ENCODE results near the gene EPC1. TPM values are rescaled to one million over a fixed set of nuclear protein-coding genes. Genes with fewer than 3 reads are reported as not detected.

Gene EPC1
- total and polyA plus RNA-seq, 2 donors (not counting 1 experiment from before 2014, with no cell fraction given), result 22.7 to 28.1 TPM

- H3K27me3 ChIP-seq (ENCODE audit: control insufficient read depth, insufficient read depth, low read length), result no peaks in the 10 kb centered on the region
- H3K9me3 ChIP-seq (ENCODE audit: control insufficient read depth, insufficient read depth, low read depth, low read length), result no peaks in the 10 kb centered on the region
- H3K9ac ChIP-seq (ENCODE audit: insufficient read depth, low read length), result no peak overlapping the region
- H3K36me3 ChIP-seq (ENCODE audit: control insufficient read depth, insufficient read depth, low read length), result peaks cover 4% of the 10 kb centered on the region
- H3K4me3 ChIP-seq (replicated peaks in 1 of 4; ENCODE audit: control extremely low read depth in 1 of 4, insufficient read depth in 1 of 4, low read depth in 3 of 4, low read length in 4 of 4), result no peak overlapping the region
- no peak overlapping the region for H3K4me2 ChIP-seq (ENCODE audit: extremely low read depth, insufficient read depth, low read length)
- H3K27ac ChIP-seq (ENCODE audit: insufficient read depth, low read length), result no peak overlapping the region
- no peaks in the 10 kb centered on the region for H3K4me1 ChIP-seq (ENCODE audit: control insufficient read depth, extremely low read depth, insufficient read depth, low read length)
- DNase-seq (ENCODE audit: low read depth in 2 of 2), result no peak
- H2AFZ ChIP-seq (ENCODE audit: low read length), result no peak overlapping the region
- H3K79me2 ChIP-seq (ENCODE audit: control insufficient read depth, insufficient read depth, low read length), result no peaks in the 10 kb centered on the region
- H4K20me1 ChIP-seq (ENCODE audit: control insufficient read depth, extremely low read depth, insufficient read depth, low read length), result no peaks in the 10 kb centered on the region
- TF ChIP-seq EZH2 (IDR thresholded peaks at IDR 0.05; ENCODE audit: low read length, missing control alignments) (no peak), CTCF (conservative IDR thresholded peaks at IDR 0.05 in 1 of 2, IDR thresholded peaks at IDR 0.05 in 1 of 2; ENCODE audit: low read depth in 1 of 2, low read length in 2 of 2) (no peak)
Measured at GRCh38 chr10:32269343-32270100, 77.4 kb downstream of the EPC1 start.

- Histone ChIP-seq H3K36me3 (ENCODE audit: control insufficient read depth, insufficient read depth, low read length) (peaks cover 4% of the 10 kb centered on the region), H3K9me3 (ENCODE audit: control insufficient read depth, insufficient read depth, low read depth, low read length) (no peaks in the 10 kb centered on the region), H3K9ac (ENCODE audit: insufficient read depth, low read length) (no peak overlapping the region), H3K4me2 (ENCODE audit: extremely low read depth, insufficient read depth, low read length) (no peak overlapping the region), H3K4me1 (ENCODE audit: control insufficient read depth, extremely low read depth, insufficient read depth, low read length) (no peaks in the 10 kb centered on the region), H4K20me1 (ENCODE audit: control insufficient read depth, extremely low read depth, insufficient read depth, low read length) (no peaks in the 10 kb centered on the region), H2AFZ (ENCODE audit: low read length) (no peak overlapping the region), H3K4me3 (replicated peaks in 1 of 4; ENCODE audit: control extremely low read depth in 1 of 4, insufficient read depth in 1 of 4, low read depth in 3 of 4, low read length in 4 of 4) (no peak overlapping the region), H3K27ac (ENCODE audit: insufficient read depth, low read length) (no peak overlapping the region), H3K27me3 (ENCODE audit: control insufficient read depth, insufficient read depth, low read length) (no peaks in the 10 kb centered on the region), H3K79me2 (ENCODE audit: control insufficient read depth, insufficient read depth, low read length) (no peaks in the 10 kb centered on the region)
- DNase-seq (ENCODE audit: low read depth in 2 of 2), result no peak
- TF ChIP-seq CTCF (conservative IDR thresholded peaks at IDR 0.05 in 1 of 2, IDR thresholded peaks at IDR 0.05 in 1 of 2; ENCODE audit: low read depth in 1 of 2, low read length in 2 of 2) (no peak), EZH2 (IDR thresholded peaks at IDR 0.05; ENCODE audit: low read length, missing control alignments) (no peak)
Measured at GRCh38 chr10:32268788-32269187, 78.2 kb downstream of the EPC1 start.

GRCh38 chr10:32266979-32267378 is 80.0 kb downstream of the EPC1 start:
- H3K79me2 ChIP-seq (ENCODE audit: control insufficient read depth, insufficient read depth, low read length), result no peaks in the 10 kb centered on the region
- TF ChIP-seq EZH2 (IDR thresholded peaks at IDR 0.05; ENCODE audit: low read length, missing control alignments) (no peak), CTCF (conservative IDR thresholded peaks at IDR 0.05 in 1 of 2, IDR thresholded peaks at IDR 0.05 in 1 of 2; ENCODE audit: low read depth in 1 of 2, low read length in 2 of 2) (no peak)
- H3K36me3 ChIP-seq (ENCODE audit: control insufficient read depth, insufficient read depth, low read length), result peaks cover 2% of the 10 kb centered on the region
- H3K9ac ChIP-seq (ENCODE audit: insufficient read depth, low read length), result no peak overlapping the region
- no peak overlapping the region for H3K27ac ChIP-seq (ENCODE audit: insufficient read depth, low read length)
- no peaks in the 10 kb centered on the region for H3K9me3 ChIP-seq (ENCODE audit: control insufficient read depth, insufficient read depth, low read depth, low read length)
- no peaks in the 10 kb centered on the region for H3K27me3 ChIP-seq (ENCODE audit: control insufficient read depth, insufficient read depth, low read length)
- H4K20me1 ChIP-seq (ENCODE audit: control insufficient read depth, extremely low read depth, insufficient read depth, low read length), result no peaks in the 10 kb centered on the region
- H3K4me2 ChIP-seq (ENCODE audit: extremely low read depth, insufficient read depth, low read length), result no peak overlapping the region
- no peak for DNase-seq (ENCODE audit: low read depth in 2 of 2)
- H2AFZ ChIP-seq (ENCODE audit: low read length), result no peak overlapping the region
- H3K4me1 ChIP-seq (ENCODE audit: control insufficient read depth, extremely low read depth, insufficient read depth, low read length), result no peaks in the 10 kb centered on the region
- no peak overlapping the region for H3K4me3 ChIP-seq (replicated peaks in 1 of 4; ENCODE audit: control extremely low read depth in 1 of 4, insufficient read depth in 1 of 4, low read depth in 3 of 4, low read length in 4 of 4)
